Smooth muscle cell (in vitro differentiated cells): ENCODE measurements around the gene TEX2. TPM values are rescaled to one million over a fixed set of nuclear protein-coding genes. Genes with fewer than 3 reads are reported as not detected.
"Not testable (repeated sequence)": the region's sequence is repeated elsewhere in the genome, so short reads cannot be mapped to it uniquely, and the experiment has no call there.

ENCODE experiments used
- DNase-seq: peaks from one replicate; lab custom pipeline; 2025; ENCODE audit not compliant: unreplicated experiment; lab: John Stamatoyannopoulos, UW
- H2AFZ ChIP-seq: fragments of 200-600 bp; sonication (generic); 2 replicates; pipeline ENCODE4 v1.6.0; 2016; ENCODE audit warnings: antibody characterized with exemption, low read depth, mild to moderate bottlenecking
- H3F3A ChIP-seq: fragments of 200-600 bp; sonication (generic); 2 replicates; pipeline ENCODE4 v1.6.0; 2017; ENCODE audit warnings: antibody characterized with exemption, low read depth
- H3K27ac ChIP-seq: fragments of 200-600 bp; sonication (generic); 2 replicates; pipeline ENCODE4 v1.5.1; 2016; ENCODE audit warnings: low read depth, mild to moderate bottlenecking
- H3K27me3 ChIP-seq: fragments of 200-600 bp; sonication (generic); 2 replicates; pipeline ENCODE4 v1.6.1; 2016; ENCODE audit warnings: low read depth, mild to moderate bottlenecking
- H3K36me3 ChIP-seq: fragments of 200-600 bp; sonication (generic); 2 replicates; pipeline ENCODE4 v1.5.1; 2016; ENCODE audit warnings: low read depth
- H3K4me1 ChIP-seq: fragments of 200-600 bp; sonication (generic); 2 replicates; pipeline ENCODE4 v1.5.1; 2016; ENCODE audit warnings: low read depth
- H3K4me2 ChIP-seq: fragments of 200-600 bp; sonication (generic); 2 replicates; pipeline ENCODE4 v1.6.0; 2016; ENCODE audit warnings: mild to moderate bottlenecking
- H3K4me3 ChIP-seq: fragments of 200-600 bp; sonication (generic); 2 replicates; pipeline ENCODE4 v1.5.1; 2016; ENCODE audit warnings: mild to moderate bottlenecking
- H3K79me2 ChIP-seq: fragments of 200-600 bp; sonication (generic); 2 replicates; pipeline ENCODE4 v1.6.0; 2016; ENCODE audit warnings: low read depth, mild to moderate bottlenecking
- H3K9ac ChIP-seq: fragments of 200-600 bp; sonication (generic); 2 replicates; pipeline ENCODE4 v1.6.0; 2016; ENCODE audit warnings: low read depth
- H3K9me3 ChIP-seq: fragments of 200-600 bp; sonication (generic); replicated peaks from 2 replicates; pipeline ENCODE4 v1.5.1; 2016; ENCODE audit warnings: low read depth
- H4K20me1 ChIP-seq: fragments of 200-600 bp; sonication (generic); 2 replicates; pipeline ENCODE4 v1.6.0; 2016; ENCODE audit warnings: low read depth
- WGBS: methylation state at CpG from one replicate; pipeline ENCODE4 v1.1.7; 2016; ENCODE audit warnings: low lambda C conversion rate; 5-methylcytosine and 5-hydroxymethylcytosine counted together
- polyA plus RNA-seq: library from polyadenylated mRNA; unstranded; fragments of >200 nt; fragmentation: Nextera tagmentation; extraction: Ambion mirVana; gene quantifications from 2 replicates; pipeline ENCODE4 v1.2.1, GENCODE V29; 2016
- total RNA-seq: library from RNA; depleted of rRNA; stranded (reverse); fragments of >200 nt; gene quantifications from 2 replicates; pipeline ENCODE4 v1.2.3, GENCODE V29; 2014
- TF ChIP-seq, protein P1 (sequence below): fragments of 200-600 bp; sonication (generic); IDR thresholded peaks from 2 replicates; pipeline ENCODE4 v1.5.1; 2017; ENCODE audit warnings: borderline replicate concordance, mild to moderate bottlenecking, antibody characterized with exemption; ENCODE audit not compliant: insufficient read depth, poor library complexity, severe bottlenecking

The TEX2 gene
- total and polyA plus RNA-seq, 2 experiments from 2014 or later, result 8.6 to 26.2 TPM

DNA sequence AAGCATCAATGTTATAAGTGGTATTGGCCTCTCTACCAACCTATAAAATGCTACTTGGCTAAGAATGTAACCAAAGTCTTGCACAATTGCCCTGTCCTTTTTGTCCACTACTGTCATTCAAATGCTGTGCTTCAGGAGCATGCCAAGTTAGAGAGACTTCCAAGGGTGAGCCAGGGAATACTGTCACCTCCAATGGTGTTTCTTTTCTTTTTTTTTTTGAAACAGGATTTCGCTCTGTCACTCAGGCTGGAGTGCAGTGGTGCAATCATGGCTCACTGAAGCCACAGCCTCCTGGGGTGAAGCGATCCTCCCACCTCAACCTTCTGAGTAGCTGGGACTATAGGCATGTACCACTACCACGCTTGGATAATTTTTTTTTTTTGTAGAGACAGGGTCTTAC is 89.4 kb downstream of the TEX2 start:
- no peaks in the 10 kb centered on the region for H3K79me2 ChIP-seq
- no peaks in the 10 kb centered on the region for H3K9me3 ChIP-seq
- 97% methylated on average over 3 of the region's 3 CpGs for WGBS
- no peak overlapping the region for H3K27ac ChIP-seq
- no peaks in the 10 kb centered on the region for H4K20me1 ChIP-seq
- H3K4me2 ChIP-seq, result no peak overlapping the region
- peaks cover 13% of the 10 kb centered on the region for H3F3A ChIP-seq
- no peaks in the 10 kb centered on the region for H3K36me3 ChIP-seq
- no peaks in the 10 kb centered on the region for H3K4me1 ChIP-seq
- H3K27me3 ChIP-seq, result no peaks in the 10 kb centered on the region
- H3K9ac ChIP-seq, result no peak overlapping the region
- DNase-seq, result no peak
- H3K4me3 ChIP-seq, result no peak overlapping the region
- TF ChIP-seq, protein P1, sequence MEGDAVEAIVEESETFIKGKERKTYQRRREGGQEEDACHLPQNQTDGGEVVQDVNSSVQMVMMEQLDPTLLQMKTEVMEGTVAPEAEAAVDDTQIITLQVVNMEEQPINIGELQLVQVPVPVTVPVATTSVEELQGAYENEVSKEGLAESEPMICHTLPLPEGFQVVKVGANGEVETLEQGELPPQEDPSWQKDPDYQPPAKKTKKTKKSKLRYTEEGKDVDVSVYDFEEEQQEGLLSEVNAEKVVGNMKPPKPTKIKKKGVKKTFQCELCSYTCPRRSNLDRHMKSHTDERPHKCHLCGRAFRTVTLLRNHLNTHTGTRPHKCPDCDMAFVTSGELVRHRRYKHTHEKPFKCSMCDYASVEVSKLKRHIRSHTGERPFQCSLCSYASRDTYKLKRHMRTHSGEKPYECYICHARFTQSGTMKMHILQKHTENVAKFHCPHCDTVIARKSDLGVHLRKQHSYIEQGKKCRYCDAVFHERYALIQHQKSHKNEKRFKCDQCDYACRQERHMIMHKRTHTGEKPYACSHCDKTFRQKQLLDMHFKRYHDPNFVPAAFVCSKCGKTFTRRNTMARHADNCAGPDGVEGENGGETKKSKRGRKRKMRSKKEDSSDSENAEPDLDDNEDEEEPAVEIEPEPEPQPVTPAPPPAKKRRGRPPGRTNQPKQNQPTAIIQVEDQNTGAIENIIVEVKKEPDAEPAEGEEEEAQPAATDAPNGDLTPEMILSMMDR, result no peak
- H2AFZ ChIP-seq, result no peak overlapping the region

- H3K4me1 ChIP-seq, result no peaks in the 10 kb centered on the region
- no peak overlapping the region for H3K4me2 ChIP-seq
- no peak overlapping the region for H3K4me3 ChIP-seq
- TF ChIP-seq, protein P1, result no peak
- H4K20me1 ChIP-seq, result no peaks in the 10 kb centered on the region
- H2AFZ ChIP-seq, result no peak overlapping the region
- H3K36me3 ChIP-seq, result no peaks in the 10 kb centered on the region
- peaks cover 13% of the 10 kb centered on the region for H3F3A ChIP-seq
- H3K9ac ChIP-seq, result no peak overlapping the region
- H3K79me2 ChIP-seq, result no peaks in the 10 kb centered on the region
- H3K9me3 ChIP-seq, result no peaks in the 10 kb centered on the region
- no peaks in the 10 kb centered on the region for H3K27me3 ChIP-seq
- H3K27ac ChIP-seq, result no peak overlapping the region
- 87% methylated on average over 3 of the region's 3 CpGs for WGBS
- DNase-seq, result no peak
Measured at GRCh38 chr17:64172510-64172909, 90.5 kb downstream of the TEX2 start.

DNA sequence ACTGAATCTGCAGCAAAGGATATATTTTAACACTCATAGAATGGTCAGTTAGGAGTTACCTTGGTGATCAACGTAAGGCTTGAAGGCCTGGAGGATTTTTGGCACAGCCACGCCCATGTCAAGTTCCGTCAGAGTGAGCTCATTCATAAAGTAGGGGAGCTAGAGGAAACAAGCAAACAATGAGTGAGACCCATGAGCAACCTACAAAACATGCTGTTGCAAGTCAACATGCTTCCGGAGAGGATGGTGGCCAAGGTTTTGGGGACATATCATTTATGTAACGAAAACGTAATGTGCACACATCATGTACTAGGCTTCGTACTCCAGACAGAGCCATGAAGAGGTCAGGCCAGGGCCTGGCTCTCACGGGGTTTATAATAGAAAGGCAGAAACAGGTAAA is 92.0 kb downstream of the TEX2 start:
- no peak overlapping the region for H2AFZ ChIP-seq
- DNase-seq, result no peak

GRCh38 chr17:64170286-64170685 is 92.8 kb downstream of the TEX2 start:
- Histone ChIP-seq H3K9me3 (no peaks in the 10 kb centered on the region), H3K4me2 (no peak overlapping the region), H3K4me1 (no peaks in the 10 kb centered on the region), H3K27me3 (no peaks in the 10 kb centered on the region), H3K79me2 (no peaks in the 10 kb centered on the region), H2AFZ (no peak overlapping the region), H3K36me3 (no peaks in the 10 kb centered on the region), H3K27ac (no peak overlapping the region), H3K9ac (no peak overlapping the region), H4K20me1 (no peaks in the 10 kb centered on the region), H3F3A (peaks cover 4% of the 10 kb centered on the region), H3K4me3 (no peak overlapping the region)
- TF ChIP-seq, protein P1, result no peak
- DNase-seq, result no peak
- WGBS, result 99% methylated on average over 3 of the region's 4 CpGs

More for the DNA sequence above, 92.0 kb downstream of the TEX2 start:
- H3K9me3 ChIP-seq, result no peaks in the 10 kb centered on the region
- WGBS, result 89% methylated on average over 8 of the region's 8 CpGs
- no peak overlapping the region for H3K4me2 ChIP-seq
- peaks cover 6% of the 10 kb centered on the region for H3F3A ChIP-seq
- H3K4me3 ChIP-seq, result no peak overlapping the region
- H3K79me2 ChIP-seq, result no peaks in the 10 kb centered on the region
- no peaks in the 10 kb centered on the region for H4K20me1 ChIP-seq
- H3K4me1 ChIP-seq, result no peaks in the 10 kb centered on the region
- H3K27ac ChIP-seq, result no peak overlapping the region
- no peaks in the 10 kb centered on the region for H3K36me3 ChIP-seq
- H3K27me3 ChIP-seq, result no peaks in the 10 kb centered on the region
- TF ChIP-seq, protein P1, result no peak
- H3K9ac ChIP-seq, result no peak overlapping the region

GRCh38 chr17:64167666-64168065 is 95.4 kb downstream of the TEX2 start:
- 96% methylated on average over 3 of the region's 3 CpGs for WGBS
- not testable (repeated sequence) for H3K27ac ChIP-seq

More at GRCh38 chr17:64167666-64168065, 95.4 kb downstream of the TEX2 start:
- not testable (repeated sequence) for H4K20me1 ChIP-seq, H3K9ac ChIP-seq, H2AFZ ChIP-seq, H3K79me2 ChIP-seq, H3F3A ChIP-seq, H3K4me2 ChIP-seq, H3K36me3 ChIP-seq, H3K4me1 ChIP-seq, H3K9me3 ChIP-seq, H3K27me3 ChIP-seq, H3K4me3 ChIP-seq, DNase-seq
